Body of pancreas (tissue), 4 donors: ENCODE results near the gene CAMK2B.

ENCODE experiments used
- POLR2A ChIP-seq, 3 donors: fragments of 450-650 bp; IDR thresholded peaks; one replicate each; pipeline ENCODE4 v1.6.1; 2016; ENCODE audit warnings: antibody characterized with exemption in 3 of 3, mild to moderate bottlenecking in 2 of 3
- TF ChIP-seq, protein P1 (sequence below), 7 experiments: fragments of 450-650 bp in 4 of 7; fragments of 200-600 bp in 3 of 7; sonication (generic) in 3 of 7; IDR thresholded peaks; one replicate each; pipeline ENCODE4 v1.5.1; 2016 to 2019; ENCODE audit warnings: antibody characterized with exemption in 7 of 7

DNA sequence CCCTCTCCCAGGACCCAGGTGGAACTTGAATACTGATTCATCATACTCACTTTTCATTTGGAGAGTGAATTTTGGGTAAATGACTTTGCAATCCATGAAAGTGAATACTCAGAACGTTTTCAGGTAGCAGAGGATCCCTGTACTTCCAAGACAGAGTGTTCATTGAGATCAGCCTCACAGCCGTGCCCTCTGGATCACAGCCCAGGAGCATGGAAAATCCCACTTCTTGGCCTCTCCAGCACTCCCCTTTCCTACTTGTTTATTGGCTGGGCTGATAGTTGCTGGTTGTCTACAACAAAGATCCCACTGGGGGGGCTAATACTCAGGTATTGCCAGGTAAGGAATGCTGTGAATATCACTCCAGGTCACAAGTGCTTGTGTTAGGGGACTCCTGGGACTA is 142.0 kb downstream of the CAMK2B start:
- TF ChIP-seq, protein P1, sequence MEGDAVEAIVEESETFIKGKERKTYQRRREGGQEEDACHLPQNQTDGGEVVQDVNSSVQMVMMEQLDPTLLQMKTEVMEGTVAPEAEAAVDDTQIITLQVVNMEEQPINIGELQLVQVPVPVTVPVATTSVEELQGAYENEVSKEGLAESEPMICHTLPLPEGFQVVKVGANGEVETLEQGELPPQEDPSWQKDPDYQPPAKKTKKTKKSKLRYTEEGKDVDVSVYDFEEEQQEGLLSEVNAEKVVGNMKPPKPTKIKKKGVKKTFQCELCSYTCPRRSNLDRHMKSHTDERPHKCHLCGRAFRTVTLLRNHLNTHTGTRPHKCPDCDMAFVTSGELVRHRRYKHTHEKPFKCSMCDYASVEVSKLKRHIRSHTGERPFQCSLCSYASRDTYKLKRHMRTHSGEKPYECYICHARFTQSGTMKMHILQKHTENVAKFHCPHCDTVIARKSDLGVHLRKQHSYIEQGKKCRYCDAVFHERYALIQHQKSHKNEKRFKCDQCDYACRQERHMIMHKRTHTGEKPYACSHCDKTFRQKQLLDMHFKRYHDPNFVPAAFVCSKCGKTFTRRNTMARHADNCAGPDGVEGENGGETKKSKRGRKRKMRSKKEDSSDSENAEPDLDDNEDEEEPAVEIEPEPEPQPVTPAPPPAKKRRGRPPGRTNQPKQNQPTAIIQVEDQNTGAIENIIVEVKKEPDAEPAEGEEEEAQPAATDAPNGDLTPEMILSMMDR (IDR thresholded peaks at IDR 0.05) = no peak
- TF ChIP-seq POLR2A (IDR thresholded peaks at IDR 0.05) = no peak
